Ovary (tissue), 3 donors: ENCODE data around the gene ARL17B.
"Not testable (repeated sequence)": the region's sequence is repeated elsewhere in the genome, so short reads cannot be mapped to it uniquely, and the experiment has no call there.

Experiments
- EP300 ChIP-seq: sonication (generic); formaldehyde crosslinking; IDR thresholded peaks from one replicate; pipeline ENCODE4 v1.6.1; 2017; ENCODE audit warnings: antibody characterized with exemption
- POLR2A ChIP-seq: fragments of 450-650 bp; IDR thresholded peaks from one replicate; pipeline ENCODE4 v1.6.1; 2017; ENCODE audit warnings: antibody characterized with exemption, mild to moderate bottlenecking, moderate library complexity
- TF ChIP-seq, protein P1 (sequence below), 3 donors: fragments of 450-650 bp in 2 of 3; fragments of 200-600 bp in 1 of 3; IDR thresholded peaks; one replicate each; pipeline versions ENCODE4 v1.5.1 to v1.8.0; 2016 to 2022; ENCODE audit warnings: antibody characterized with exemption in 3 of 3, mild to moderate bottlenecking in 1 of 3
- donor health status: DM: no; HTN: no; CAD: no.

GRCh38 chr17:46276728-46277479 lies 84.7 kb downstream of the ARL17B start:
- TF ChIP-seq, protein P1, sequence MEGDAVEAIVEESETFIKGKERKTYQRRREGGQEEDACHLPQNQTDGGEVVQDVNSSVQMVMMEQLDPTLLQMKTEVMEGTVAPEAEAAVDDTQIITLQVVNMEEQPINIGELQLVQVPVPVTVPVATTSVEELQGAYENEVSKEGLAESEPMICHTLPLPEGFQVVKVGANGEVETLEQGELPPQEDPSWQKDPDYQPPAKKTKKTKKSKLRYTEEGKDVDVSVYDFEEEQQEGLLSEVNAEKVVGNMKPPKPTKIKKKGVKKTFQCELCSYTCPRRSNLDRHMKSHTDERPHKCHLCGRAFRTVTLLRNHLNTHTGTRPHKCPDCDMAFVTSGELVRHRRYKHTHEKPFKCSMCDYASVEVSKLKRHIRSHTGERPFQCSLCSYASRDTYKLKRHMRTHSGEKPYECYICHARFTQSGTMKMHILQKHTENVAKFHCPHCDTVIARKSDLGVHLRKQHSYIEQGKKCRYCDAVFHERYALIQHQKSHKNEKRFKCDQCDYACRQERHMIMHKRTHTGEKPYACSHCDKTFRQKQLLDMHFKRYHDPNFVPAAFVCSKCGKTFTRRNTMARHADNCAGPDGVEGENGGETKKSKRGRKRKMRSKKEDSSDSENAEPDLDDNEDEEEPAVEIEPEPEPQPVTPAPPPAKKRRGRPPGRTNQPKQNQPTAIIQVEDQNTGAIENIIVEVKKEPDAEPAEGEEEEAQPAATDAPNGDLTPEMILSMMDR (IDR thresholded peaks at IDR 0.05), result not testable (repeated sequence)
- TF ChIP-seq POLR2A, EP300: not testable (repeated sequence)
